Activated naive CD4-positive, alpha-beta T cell treated with anti-CD3 and anti-CD28 coated beads, Interleukin-2, amount 50 U/mL, for 16 hours (primary cell): ENCODE results near the gene ADIG.

Experiments used
- DNase-seq: peaks from one replicate; pipeline ENCODE4 v3.0.0-alpha.2; 2020

The ADIG gene

DNA sequence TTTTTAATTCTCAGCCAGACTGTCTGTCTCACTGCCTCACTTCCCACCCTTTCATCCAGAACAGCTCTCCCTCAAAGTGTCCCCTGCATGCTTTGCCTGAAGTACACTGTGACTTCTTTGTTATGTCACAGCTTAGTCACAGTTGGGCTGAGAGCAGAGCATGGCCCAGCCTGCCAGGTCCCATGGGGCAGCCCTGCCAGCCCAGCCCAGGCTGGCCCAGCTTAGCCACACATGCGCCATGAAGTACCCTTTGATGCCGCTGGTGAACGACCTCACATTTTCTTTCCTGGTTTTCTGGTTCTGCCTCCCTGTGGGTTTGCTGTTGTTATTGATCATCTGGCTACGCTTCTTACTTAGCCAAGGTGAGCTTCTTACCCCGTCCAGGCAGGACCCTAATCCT, at the start of gene ADIG:
Gene ADIG, plus strand, starts transcription at position 185 of the 400 bp plus-strand sequence. Its CDS starts 54 bp downstream, at position 239.
- no peak for DNase-seq

DNA sequence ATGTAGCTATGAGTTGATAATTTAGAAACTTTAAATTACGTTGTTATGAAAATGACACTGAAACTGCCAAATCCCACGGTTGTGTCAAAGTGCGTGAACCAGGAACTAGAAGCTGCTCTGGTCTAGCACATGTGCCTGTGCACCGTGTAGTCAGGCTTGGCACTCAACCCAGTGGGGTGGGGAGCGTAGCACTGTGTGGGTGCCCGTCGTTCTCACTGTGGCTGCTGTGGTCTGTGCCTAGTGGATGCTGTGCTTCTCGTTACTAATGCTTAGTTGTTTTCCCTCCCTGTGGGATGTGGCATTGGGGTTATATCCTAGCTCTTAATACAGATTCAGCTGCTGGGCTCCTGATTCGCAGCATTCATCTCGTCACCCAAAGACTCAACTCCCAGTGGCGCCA, 46.2 kb upstream of the ADIG start:
- DNase-seq, result no peak

DNA sequence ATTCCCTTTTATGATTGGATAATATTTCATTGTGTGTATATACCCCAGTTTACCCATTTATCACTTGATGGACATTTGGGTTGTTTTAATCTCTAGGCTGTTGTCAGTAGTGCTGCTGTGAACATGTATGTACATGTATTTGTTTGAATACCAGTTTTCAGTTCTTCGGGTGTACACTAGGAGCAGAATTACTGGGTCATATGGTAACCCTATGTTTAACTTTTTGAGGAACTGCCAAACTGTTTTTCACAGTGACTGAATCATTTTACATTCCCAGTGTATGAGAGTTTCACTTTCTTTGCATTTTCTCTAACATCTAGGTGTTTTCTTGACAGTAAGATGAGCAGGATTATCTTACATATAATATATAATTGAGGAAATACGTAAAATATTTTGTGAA, 44.7 kb upstream of the ADIG start:
- no peak for DNase-seq

DNA sequence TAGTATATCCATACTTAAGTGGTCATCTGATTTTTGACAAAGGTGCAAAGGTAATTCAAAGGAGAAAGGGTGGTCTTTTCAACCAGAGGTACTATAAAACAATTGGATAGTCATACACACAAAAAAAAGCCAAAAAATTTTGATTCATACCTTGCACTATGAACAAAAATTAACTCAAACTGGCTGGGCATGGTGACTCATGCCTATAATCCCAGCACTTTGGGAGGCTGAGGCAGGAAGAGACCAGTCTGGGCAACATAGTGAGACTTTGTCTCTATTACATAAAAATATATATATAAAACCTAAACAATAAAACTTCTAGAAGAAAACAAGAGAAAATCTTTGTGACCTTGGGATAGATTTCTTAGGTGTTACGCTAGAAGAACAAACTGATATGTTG, 43.8 kb upstream of the ADIG start:
- DNase-seq, result no peak

DNA sequence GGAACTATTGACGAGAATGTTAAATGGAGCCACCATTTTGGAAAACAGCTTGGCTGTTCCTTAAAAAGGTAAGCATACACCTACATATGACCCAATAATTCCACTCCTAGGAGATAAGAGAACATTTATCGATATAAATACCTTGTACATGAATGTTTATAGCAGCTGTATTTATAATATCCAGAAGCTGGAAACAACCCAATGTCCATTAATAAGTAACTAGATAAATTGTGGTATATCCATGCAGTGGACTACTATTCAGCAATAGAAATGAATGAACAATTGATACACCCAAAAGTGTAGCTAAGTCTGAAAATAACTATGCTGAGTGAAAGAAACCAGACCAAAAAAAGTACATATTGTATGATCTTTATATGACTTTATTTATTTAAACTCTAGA, 42.2 kb upstream of the ADIG start:
- no peak for DNase-seq

DNA sequence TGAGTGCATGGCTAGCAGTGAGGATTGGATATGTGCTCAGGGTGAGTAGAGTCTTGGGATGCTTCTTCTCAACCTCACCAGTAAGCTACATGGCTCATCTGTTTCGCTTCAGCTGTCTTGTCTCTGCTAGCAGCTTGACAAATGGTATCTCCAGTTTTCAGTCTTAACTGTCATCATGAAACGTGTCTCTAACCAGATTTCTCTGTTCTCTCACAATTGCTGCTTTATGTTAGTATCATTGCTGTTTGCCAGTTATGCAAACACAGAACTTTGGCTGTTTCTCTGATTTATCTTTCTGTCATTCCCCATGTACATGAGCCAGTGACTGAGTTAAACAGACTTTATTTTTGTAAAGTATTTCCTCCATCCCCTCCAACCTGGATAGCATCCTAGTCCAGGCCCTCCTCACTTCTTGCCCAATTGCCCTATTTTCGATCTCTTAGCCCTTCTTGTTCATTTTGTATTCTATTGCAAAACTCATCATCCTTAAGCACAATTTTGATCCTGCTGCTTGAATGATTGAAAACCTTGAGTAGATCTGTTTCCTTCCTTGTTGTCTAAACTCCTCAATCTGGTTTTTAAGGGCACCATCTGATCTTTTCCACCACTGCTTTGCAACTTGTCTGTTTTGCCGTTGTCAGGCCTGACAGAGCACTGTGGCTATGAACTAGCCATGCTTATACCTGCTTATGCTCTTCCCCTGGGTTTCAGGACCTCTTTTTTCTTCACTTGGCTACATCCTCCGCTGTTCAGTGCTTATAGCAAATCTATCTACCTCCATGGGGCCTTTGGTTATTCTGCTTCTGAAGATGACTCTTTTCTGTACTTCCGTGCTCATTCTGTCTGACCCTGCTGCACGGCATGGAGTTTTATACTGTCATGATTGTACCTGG, 37.7 kb upstream of the ADIG start:
- DNase-seq, result no peak

DNA sequence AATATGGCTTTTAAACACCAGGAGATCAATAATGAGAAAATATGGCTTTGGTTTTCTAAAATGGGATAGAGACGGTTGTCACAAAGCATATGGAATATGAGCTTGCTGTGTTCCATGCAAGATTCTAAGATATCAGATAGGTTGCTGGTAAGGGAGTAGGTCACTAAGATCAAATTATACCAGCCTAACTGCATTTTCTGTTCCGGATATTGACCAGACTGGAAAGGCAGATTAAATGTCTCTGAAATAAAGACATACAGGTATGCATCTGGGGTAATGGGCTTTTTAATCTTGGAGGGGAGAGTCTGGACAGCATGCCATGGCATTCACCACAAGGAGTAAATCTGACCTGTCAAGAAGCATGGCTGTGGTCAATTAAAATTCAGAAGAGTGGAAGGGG, 35.2 kb upstream of the ADIG start:
- no peak for DNase-seq

DNA sequence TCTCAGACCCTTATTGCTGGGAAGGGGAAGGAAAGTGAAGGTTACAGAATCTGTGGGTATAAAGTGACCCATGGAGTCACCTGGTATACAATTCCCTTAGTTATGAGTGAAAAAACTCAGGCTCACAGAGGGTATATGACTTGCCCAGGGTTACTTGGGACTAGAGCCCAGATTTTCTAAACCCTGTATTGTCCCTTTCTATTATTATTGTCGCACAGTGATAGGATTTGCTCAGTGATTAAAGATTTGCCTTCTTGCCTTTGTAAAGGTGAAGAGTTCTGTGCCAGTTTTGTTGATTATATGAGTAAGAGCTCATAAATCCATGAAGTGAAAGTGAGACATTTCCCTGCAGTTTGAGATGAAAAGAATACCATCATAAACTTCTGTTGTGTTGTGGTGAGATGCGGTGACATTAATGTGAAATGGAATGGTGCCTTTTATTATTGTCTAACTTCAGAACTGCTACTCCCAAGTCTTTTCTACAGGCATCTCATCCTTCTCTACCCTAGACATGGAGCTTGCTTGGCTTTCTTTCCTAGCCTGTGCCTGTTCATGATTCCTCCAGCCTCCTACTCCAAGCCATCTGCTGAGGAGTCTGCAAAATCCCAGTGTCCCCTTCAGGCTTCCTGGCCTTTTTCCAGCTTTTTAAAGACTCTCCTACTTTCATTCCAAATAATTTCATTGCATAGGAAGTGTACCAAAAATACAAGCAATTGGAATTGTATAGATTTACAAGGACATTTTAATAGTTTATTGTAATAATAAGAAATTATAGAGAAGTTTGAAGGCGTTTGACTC, 33.5 kb upstream of the ADIG start:
- DNase-seq, result no peak

DNA sequence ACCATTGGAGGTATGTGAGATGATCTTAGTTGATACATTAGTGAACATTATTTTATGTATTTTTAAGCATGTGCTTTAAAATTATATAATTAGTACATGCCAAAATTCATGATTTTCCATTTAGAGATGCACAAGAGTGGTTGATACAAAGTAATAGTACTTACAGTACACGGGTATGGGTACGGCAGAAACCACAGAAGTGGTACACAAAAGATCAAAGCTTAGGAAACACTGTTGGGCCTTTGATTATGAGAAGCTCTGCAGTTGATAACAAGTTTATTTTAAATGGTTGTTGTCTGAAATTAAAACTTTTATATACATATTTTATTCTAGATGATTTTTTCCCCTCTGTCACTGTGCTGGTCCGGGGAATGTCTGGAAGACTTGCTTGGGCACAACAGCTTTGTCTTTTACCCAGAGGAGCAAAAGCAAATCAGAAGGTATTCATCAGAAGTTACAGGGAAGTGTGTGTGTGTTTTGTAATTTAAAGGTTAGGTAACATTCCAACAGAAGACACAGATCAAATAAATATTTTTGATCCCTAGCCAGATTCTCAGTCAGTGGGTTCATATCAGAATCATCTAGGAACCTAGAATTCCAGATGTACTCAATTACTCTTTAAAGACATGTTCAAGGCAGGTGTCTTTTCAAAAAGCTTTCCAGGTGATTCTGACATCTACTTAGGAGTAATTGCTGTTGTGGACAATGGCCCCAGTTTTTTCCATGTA, 32.5 kb upstream of the ADIG start:
- no peak for DNase-seq

DNA sequence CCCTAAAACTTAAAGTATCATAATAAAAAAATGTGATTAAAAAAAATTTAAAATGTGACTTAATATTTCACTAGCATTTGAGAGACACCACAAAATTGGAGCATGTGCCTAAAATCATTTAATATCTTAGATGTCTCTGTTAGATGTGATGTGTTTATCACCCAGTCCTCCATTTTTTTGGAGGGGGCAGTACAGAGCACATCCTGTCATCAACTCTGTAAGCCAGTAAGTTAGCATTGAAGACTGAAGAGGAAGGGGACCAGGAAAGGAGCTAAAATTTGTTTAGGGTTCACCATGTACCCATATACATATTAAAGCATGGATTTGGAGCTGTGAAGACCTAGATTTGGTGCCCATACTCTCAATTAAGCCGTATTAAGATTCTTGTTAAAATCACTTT, 30.7 kb upstream of the ADIG start:
- no peak for DNase-seq

DNA sequence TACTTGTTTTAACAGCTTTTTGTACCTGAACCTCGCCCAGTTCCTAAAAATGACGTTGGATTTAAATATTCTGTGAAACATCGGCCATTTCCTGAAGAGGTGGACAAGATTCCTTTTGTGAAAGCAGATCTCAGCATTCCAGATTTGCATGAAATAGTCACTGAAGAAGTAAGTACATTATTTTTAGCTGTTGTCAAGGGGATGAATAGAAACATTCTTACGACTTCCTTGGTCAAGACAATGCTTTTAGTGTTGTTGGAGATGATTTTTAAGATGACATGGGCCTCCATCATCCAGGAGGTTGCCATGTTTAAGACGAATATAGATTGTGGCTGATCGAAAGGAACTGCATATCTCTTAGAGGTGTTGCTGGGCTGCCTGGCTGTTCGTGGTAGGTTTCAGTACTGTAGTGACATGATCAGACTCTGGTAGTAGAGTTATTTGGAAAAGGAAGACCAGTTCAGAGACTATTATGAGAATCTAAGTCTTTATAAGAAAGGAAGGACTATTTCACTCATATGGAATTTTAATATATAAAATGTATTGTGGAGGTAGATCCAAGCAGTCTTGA, 29.9 kb upstream of the ADIG start:
- no peak for DNase-seq

DNA sequence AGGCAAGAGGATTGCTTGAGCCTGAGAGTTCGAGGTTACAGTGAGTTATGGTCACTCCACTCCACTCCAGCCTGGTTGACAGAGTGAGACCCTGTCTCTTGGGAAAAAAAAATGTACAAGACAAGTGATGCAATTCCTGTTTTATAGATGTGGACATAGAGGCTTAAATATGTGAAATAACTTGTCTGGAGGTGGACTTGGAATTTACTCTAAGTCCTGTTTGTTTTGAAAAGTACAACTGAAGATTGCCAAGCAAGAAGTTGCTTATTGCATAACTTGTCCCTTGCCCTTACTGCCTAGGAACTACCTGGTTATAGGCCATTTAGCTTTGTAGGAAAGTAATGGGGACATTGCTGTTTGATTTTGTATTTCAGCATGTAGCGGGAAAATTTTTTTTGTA, 26.0 kb upstream of the ADIG start:
- DNase-seq, result no peak

DNA sequence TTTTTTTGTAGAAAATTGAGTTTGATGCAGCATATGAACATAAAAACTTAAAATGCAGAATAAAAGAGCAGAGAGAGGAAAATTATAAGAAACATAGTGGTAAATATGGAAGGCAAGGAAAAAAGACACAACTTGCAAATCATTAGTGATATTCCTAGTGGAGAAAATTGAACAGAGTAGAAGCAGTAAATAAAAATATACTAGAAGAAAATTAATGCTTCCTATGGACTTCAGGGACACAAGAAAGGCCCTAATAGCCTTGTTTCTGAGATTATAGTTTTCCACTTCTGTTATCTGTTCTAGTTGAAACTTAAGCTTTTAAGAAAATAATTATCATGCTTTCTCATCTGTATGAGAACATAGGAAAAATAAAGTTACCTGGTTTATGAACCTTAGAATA, 25.6 kb upstream of the ADIG start:
- DNase-seq, result no peak

DNA sequence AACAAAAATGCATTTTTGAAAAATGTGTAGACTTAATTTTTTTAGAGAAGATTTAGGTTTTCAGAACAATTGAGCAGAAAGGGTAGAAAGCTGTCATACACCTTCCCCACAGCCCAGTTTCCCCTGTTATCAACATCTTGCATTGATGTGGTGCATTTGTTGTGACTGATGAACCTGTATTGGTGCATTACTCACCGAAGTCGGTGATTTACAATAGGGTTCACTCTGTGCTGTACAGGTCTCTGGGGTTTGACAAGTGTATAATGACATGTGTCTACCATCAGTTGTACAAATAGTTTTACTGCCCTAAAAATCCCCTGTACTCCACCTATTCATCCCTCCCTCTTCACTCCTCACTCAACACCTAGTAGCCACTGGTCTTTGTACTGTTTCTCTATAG, 23.8 kb upstream of the ADIG start:
- DNase-seq, result no peak

DNA sequence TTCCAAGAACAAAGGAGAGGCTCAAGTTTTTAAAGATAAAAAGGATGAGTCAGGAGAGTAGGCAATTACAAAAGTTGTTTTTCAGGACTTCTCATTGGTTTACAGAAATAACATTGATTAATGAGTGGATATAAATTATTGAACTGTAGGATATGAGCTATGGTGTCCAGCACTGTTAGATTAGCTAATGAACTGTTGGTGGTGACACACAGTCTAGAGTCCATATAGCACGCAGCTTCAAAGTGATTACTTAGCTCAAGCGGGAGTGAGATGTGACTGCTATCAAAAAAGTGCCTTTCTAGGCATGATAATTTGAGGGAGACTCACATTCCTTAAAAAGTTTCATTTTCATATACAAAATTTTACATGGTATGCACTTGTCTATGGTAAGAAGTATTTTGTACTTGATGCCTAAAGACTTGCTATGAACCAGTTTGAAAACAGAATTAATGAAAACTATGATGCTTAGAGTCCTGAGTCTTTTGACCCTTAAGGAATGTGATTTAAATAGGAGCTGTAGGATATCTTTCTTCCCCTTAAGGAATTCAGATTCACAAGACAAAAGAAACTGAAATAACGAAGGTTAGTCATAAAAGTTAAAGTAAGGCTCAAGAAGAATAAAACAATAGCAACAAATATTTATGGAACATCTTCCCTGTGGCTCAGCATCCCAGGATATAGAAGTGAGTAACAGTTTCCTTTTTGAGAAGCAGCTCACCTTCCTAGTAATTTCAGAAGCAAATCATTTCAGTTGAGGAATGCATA, 22.2 kb upstream of the ADIG start:
- DNase-seq, result no peak

DNA sequence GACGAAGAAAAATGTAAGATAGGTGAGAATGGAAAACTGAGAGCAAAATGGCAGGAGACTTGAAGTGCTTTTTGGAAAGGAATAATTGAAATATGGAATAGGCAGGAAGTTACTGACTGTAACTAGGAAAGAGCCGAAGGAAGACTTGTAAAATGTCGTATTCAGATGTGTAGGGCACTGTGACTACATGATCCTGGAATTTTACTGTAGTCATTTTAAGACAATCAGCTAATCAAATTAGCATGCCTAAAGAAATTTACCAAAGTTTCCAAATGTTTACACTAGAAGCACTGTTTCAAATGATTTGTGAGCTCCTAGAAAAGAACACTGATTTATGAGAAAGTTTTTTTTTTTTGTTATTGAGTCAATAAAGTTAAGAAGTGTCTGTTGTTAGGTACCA, 21.2 kb upstream of the ADIG start:
- no peak for DNase-seq

DNA sequence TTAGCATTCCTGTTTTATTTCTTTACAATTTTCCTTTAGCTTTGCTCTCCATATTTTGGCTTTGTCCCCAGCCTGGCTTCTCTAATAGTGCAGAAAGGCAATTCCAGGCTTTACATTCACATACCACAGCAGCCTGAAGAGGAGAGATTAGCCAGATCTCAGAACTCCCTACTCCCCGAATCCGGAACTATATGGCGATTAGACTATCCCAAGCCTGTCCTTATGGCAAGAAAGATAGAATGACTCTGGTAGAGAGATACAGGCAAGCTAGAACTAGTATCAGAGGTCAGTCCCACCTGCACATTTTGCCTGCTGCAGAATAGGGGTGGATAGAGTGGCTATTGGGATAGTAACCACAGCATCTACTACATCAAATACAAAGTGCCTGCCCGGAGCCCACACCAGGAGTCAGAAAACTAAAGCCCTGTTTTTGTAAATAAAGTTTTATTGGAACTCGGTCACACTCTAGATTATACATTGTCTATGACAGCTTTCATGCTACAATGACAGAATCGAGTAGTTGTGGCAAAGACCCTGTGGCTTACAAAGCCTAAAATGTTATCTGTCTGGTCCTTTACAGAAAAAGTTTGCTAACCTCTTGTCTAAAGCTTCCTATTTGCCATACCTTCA, 17.1 kb upstream of the ADIG start:
- DNase-seq, result no peak

DNA sequence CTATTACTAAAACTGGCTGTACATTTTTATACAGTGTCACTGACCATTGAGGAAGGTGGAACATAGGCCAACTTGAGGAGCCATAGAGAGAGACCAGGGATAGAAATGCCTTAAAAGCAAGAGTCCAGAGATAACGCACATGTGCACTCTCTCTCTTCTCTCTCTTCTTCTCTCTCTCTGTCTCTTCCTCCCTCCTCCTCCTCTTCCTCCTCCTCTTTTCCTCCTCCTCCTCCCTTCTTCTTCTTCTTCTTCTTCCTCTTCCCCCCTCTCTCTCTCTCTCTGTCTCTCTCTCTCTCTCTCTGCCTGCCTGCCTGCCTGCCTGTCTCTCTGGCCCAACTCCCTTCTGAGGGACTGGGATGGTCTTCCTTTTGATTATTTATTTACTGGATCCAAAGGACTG, 16.3 kb upstream of the ADIG start:
- no peak for DNase-seq

DNA sequence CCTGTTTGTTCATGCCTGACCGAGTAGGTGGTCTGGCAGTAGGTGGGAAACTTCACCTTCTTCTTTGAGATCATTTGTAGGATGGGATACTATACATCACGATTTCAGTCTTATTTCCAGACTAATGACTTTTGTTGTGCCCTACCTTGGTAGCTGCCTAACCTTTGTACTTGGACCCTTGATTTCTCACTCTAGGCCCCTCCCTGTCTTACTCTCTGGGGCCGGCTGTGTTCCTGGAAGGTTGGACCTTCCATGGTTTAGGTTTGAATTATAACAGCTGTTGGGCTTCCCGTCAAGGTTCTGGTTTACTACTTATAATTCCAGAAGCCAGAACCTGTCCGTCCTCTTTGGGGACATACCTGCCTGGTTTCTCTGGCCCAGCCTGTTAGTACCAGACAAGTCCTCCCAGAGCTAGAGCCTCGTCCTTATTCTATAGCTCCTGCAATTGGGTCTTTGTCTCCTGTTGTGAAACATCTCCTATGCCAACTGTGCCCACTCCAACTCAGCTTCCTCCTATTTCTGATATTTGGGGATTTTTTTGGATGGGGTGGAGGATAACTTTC, 14.9 kb upstream of the ADIG start:
- DNase-seq, result no peak

DNA sequence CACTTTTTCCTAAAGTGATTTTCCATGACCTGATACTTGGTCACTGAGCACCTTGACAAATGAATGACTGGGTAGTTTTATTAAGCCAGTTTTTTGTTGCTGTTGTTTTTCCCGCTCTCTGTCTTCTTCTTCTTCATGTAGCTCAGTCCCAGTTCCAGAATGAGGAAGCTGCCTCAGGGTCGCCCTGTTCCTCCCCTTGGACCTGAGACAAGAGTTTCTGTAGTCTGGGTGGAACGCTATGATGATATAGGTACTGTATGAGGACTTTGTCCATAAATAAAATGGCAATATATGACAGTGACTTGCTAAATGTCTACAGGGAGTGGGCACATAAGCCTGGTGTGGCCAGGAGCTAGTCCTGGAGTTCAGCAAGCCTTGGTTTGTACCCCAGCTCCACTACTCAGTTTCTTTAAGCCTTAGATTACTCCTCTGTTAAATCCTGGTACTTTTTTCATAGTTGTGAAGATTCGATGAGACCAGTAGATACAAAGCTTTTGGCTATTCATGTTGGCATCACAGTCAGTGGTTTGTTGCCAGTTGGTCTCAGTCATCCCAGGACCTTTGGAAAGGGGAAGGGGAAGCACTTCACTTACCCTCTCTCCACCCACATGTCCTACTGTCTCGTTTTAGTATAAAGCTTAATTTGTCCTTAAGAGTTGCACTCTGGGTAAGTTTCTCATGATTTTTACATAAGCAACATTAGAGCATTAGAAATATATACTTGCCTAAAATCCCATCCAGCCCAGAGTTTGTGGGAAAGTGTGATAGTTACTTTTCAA, 11.1 kb upstream of the ADIG start:
- no peak for DNase-seq

DNA sequence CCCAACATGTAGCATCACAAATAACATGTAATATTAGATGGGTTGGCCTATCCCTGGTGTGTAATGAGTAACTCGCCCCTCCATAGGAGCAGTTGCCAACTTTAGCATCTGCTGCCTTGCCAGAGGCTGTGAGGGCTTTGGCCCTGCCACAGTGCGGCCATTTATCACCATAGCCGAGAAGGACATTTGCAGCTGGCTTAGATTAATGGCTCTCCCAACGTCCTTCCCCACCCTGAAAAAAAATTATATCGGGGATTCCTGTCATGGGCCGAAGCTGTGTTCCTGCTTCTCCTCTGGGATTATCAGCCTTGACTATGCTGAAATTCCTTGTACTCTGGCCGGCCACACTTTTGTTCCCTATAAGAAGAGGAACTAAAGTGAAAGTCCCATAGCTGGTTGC, 7.6 kb upstream of the ADIG start:
- no peak for DNase-seq
